Coronary artery (tissue), 2 donors: ENCODE measurements around the gene GPR6.

Experiments used
- DNase-seq: peaks from one replicate; pipeline ENCODE4 v3.0.0-alpha.2; 2017; ENCODE audit warnings: low spot score
- H3K27ac ChIP-seq, 2 donors: fragments of 200-600 bp; sonication (generic); one replicate each; pipeline ENCODE4 v1.5.1; 2016 to 2019
- H3K4me3 ChIP-seq: fragments of 200-600 bp; sonication (generic); 2 replicates; pipeline ENCODE4 v1.5.1; 2016; ENCODE audit warnings: mild to moderate bottlenecking, moderate library complexity
- CTCF ChIP-seq: fragments of 200-600 bp; sonication (generic); IDR thresholded peaks from one replicate; pipeline ENCODE4 v1.5.1; 2019; ENCODE audit warnings: antibody characterized with exemption

GPR6 gene, protein sequence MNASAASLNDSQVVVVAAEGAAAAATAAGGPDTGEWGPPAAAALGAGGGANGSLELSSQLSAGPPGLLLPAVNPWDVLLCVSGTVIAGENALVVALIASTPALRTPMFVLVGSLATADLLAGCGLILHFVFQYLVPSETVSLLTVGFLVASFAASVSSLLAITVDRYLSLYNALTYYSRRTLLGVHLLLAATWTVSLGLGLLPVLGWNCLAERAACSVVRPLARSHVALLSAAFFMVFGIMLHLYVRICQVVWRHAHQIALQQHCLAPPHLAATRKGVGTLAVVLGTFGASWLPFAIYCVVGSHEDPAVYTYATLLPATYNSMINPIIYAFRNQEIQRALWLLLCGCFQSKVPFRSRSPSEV

GRCh38 chr6:109978174-109979032, at the start of gene GPR6:
Gene GPR6 (plus strand): TSS chr6:109978311. CDS start chr6:109979113, 802 bp downstream.
- no peak for TF ChIP-seq CTCF
- Histone ChIP-seq H3K27ac (no peak within 1 kb of the TSS), H3K4me3 (no peak within 1 kb of the TSS)
- DNase-seq = no peak

- TF ChIP-seq CTCF = no peak
- H3K4me3 ChIP-seq = no peak overlapping the region
Measured at GRCh38 chr6:109934293-109934692, 43.8 kb upstream of the GPR6 start.

DNA sequence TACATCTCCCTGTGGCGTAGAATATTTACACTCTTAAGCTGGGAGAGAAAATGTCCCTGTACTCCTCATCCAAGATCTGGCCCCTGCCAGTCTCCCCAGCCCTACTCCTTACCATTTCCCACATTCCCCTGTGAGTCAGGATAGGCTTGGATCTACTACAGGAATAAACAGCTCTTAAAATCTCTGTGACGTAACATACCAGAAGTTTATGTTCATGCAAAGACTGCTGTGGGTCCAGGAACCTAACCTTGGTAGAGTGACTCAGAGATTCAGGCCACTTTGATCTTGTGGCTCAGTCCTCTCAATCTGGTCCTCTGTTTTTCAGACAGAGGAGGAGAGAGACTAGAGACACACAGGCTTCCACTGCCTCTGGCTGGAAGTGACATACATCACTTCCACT, 38.5 kb upstream of the GPR6 start:
- Histone ChIP-seq H3K4me3 (no peak overlapping the region), H3K27ac (no peak overlapping the region)
- DNase-seq = no peak
- TF ChIP-seq CTCF = no peak

More at GRCh38 chr6:109934293-109934692, 43.8 kb upstream of the GPR6 start:
- H3K27ac ChIP-seq = no peak overlapping the region
- no peak for DNase-seq

GRCh38 chr6:109944448-109944847, 33.7 kb upstream of the GPR6 start:
- H3K4me3 ChIP-seq = no peak overlapping the region
- TF ChIP-seq CTCF = no peak
- DNase-seq = no peak
- H3K27ac ChIP-seq = no peak overlapping the region

DNA sequence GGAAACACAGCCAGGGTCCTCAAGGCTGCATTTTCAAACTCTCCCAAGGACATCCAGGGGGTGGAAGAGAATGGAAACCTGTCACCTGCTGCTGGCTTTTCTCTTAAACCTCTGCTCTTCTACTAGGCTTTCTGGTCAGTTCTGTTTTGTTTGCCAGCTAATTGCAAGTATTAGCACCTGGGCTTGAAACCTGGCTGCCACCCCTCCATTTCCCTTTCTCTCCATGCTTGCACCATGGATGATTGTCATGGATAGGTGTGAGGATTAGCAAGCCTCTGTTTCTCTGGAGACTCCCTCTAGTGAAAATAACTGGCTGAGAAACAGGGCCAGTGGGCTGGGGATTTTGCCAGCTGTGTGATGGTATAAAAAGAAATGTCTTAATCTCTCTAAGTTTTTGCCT, 33.0 kb upstream of the GPR6 start:
- H3K4me3 ChIP-seq = no peak overlapping the region
- no peak overlapping the region for H3K27ac ChIP-seq
- no peak for DNase-seq
- TF ChIP-seq CTCF = no peak

DNA sequence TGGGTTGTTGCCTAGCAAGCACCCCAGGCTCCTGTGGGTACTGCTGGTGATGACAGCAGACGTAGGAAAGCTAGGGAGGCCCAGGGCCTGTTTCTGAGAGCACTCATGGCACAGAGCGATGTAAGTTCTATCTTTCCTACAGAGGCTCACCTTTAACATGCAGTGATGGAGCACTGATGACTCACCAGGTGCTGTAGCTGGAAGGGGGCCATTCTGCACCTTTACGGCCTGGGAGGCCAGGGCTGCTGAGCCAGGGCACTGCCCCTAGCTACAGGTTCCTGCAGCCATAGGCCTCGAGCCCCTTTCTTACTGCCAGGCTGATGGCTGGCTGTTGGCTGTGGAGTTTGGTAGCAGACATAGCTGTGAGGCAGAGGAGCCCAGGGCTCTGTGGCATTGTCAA, 31.1 kb upstream of the GPR6 start:
- no peak for DNase-seq
- Histone ChIP-seq H3K4me3 (no peak overlapping the region), H3K27ac (no peak overlapping the region)
- TF ChIP-seq CTCF = no peak
